NT2/D1 (cell line): Measurements from ENCODE around the gene FBXO17.

Source experiments
- SUZ12 ChIP-seq: IDR thresholded peaks from 2 replicates; pipeline ENCODE4 v1.6.1; 2011; ENCODE audit not compliant: insufficient read length, insufficient read depth; ENCODE audit errors: extremely low read depth
- ZNF274 ChIP-seq: IDR thresholded peaks from 2 replicates; pipeline ENCODE4 v1.6.1; 2011; ENCODE audit warnings: mild to moderate bottlenecking, low read depth, low read length

DNA sequence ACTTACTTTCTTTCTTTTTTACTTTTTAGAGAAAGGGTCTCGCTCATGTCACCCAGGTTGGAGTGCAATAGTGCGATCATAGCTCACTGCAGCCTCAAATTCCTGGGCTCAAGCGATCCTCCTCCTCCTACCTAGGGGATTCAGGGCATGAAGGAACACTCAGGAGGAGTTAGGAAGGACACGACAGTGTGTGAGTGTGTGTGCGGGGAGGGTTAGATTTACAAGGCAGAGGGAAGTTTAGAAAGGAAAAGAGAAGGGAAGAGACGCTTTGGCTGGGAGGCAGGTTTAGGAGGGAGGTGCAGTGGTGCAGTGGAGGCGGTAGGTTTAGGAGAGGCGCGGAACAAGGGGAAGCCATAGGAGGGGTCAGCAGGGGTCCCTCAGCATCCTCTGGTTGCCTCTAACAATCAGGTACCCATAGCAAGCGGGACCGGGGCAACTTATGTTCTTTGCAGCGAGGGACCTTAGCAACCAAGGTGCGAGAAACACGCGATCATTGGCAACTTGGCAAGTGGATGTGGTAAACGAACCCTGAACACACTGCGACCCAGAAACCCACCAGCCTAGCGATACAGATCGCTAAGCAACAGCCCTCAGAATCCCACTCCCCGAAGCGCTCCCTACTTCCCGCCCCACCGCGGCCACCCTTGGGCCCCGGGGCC is 76.6 kb downstream of the FBXO17 start:
- TF ChIP-seq SUZ12 = no peak
- no peak for TF ChIP-seq ZNF274
